ENCODE results near the gene TUBA1C.

GRCh38 chr12:49288922-49289555, 24.2 kb downstream of the TUBA1C start:
- TF ChIP-seq, protein P1, sequence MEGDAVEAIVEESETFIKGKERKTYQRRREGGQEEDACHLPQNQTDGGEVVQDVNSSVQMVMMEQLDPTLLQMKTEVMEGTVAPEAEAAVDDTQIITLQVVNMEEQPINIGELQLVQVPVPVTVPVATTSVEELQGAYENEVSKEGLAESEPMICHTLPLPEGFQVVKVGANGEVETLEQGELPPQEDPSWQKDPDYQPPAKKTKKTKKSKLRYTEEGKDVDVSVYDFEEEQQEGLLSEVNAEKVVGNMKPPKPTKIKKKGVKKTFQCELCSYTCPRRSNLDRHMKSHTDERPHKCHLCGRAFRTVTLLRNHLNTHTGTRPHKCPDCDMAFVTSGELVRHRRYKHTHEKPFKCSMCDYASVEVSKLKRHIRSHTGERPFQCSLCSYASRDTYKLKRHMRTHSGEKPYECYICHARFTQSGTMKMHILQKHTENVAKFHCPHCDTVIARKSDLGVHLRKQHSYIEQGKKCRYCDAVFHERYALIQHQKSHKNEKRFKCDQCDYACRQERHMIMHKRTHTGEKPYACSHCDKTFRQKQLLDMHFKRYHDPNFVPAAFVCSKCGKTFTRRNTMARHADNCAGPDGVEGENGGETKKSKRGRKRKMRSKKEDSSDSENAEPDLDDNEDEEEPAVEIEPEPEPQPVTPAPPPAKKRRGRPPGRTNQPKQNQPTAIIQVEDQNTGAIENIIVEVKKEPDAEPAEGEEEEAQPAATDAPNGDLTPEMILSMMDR (IDR thresholded peaks at IDR 0.05), result no peak
- TF ChIP-seq POLR2AphosphoS5 (IDR thresholded peaks at IDR 0.05) (no peak), POLR2A (IDR thresholded peaks at IDR 0.05; ENCODE audit: low read depth) (no peak)
